Activated CD4-positive, alpha-beta T cell treated with anti-CD3 and anti-CD28 coated beads, Interleukin-2, amount 50 U/mL, for 48 hours (primary cell): ENCODE measurements around the gene FSTL4.
A peak's percentile ranks its signal among the peaks of the same experiment; 100 is the strongest.

ENCODE experiments used
- DNase-seq, 2 experiments: peaks; one replicate each; pipeline ENCODE4 v3.0.0-alpha.2; 2020

The FSTL4 gene

GRCh38 chr5:133610489-133611356 is 1.6 kb downstream of the FSTL4 start:
- peak; percentile 50 to 61 for DNase-seq

GRCh38 chr5:133607451-133607850 is 4.9 kb downstream of the FSTL4 start:
- DNase-seq: no peak

GRCh38 chr5:133606835-133607234 is 5.5 kb downstream of the FSTL4 start:
- DNase-seq: no peak

- no peak for DNase-seq
Measured at GRCh38 chr5:133605323-133605722, 7.0 kb downstream of the FSTL4 start.

GRCh38 chr5:133603711-133604110 is 8.6 kb downstream of the FSTL4 start:
- DNase-seq: no peak

GRCh38 chr5:133602835-133603380 is 9.4 kb downstream of the FSTL4 start:
- no peak for DNase-seq

GRCh38 chr5:133599600-133599999 is 12.7 kb downstream of the FSTL4 start:
- DNase-seq: no peak

GRCh38 chr5:133599044-133599443 is 13.3 kb downstream of the FSTL4 start:
- no peak for DNase-seq

- no peak for DNase-seq
Measured at GRCh38 chr5:133596049-133596448, 16.3 kb downstream of the FSTL4 start.

GRCh38 chr5:133595465-133595864 is 16.9 kb downstream of the FSTL4 start:
- no peak for DNase-seq

- DNase-seq: no peak
Measured at GRCh38 chr5:133589286-133589685, 23.1 kb downstream of the FSTL4 start.

- no peak for DNase-seq
Measured at GRCh38 chr5:133582971-133583370, 29.4 kb downstream of the FSTL4 start.

- DNase-seq: no peak
Measured at GRCh38 chr5:133581918-133582317, 30.4 kb downstream of the FSTL4 start.

GRCh38 chr5:133581348-133581747 is 31.0 kb downstream of the FSTL4 start:
- DNase-seq: no peak

- DNase-seq: no peak
Measured at GRCh38 chr5:133580618-133581017, 31.7 kb downstream of the FSTL4 start.

- no peak for DNase-seq
Measured at GRCh38 chr5:133579766-133580165, 32.6 kb downstream of the FSTL4 start.

GRCh38 chr5:133569347-133569746 is 43.0 kb downstream of the FSTL4 start:
- DNase-seq: no peak

GRCh38 chr5:133565993-133566392 is 46.3 kb downstream of the FSTL4 start:
- peak; percentile 34 to 42 for DNase-seq

GRCh38 chr5:133564921-133565565 is 47.3 kb downstream of the FSTL4 start:
- DNase-seq: no peak

- DNase-seq: no peak
Measured at GRCh38 chr5:133562554-133562953, 49.8 kb downstream of the FSTL4 start.

GRCh38 chr5:133559960-133560359 is 52.4 kb downstream of the FSTL4 start:
- no peak for DNase-seq

GRCh38 chr5:133556551-133556950 is 55.8 kb downstream of the FSTL4 start:
- no peak for DNase-seq

GRCh38 chr5:133554279-133554678 is 58.1 kb downstream of the FSTL4 start:
- DNase-seq: no peak

GRCh38 chr5:133552925-133553525 is 59.3 kb downstream of the FSTL4 start:
- peak; percentile 57 to 65 for DNase-seq
